Neuronal stem cell (in vitro differentiated cells): ENCODE results near the gene SSMEM1.
A peak's percentile ranks its signal among the peaks of the same experiment; 100 is the strongest.

ENCODE experiments used
- DNase-seq: peaks from one replicate; pipeline ENCODE4 v3.0.0-alpha.2; 2013; ENCODE audit warnings: low spot score
- H2AFZ ChIP-seq: one replicate; pipeline ENCODE4 v1.6.1; 2013; ENCODE audit warnings: mild to moderate bottlenecking, low read length, inconsistent platforms
- H2AK5ac ChIP-seq: 2 replicates; pipeline ENCODE4 v1.6.1; 2013; ENCODE audit warnings: low read depth, mild to moderate bottlenecking, inconsistent platforms, low read length, moderate library complexity, mixed read lengths
- H2BK120ac ChIP-seq: 2 replicates; pipeline ENCODE4 v1.6.1; 2013; ENCODE audit warnings: low read depth, mild to moderate bottlenecking, inconsistent platforms, low read length, moderate library complexity, mixed read lengths
- H2BK12ac ChIP-seq: one replicate; pipeline ENCODE4 v1.6.1; 2013; ENCODE audit warnings: low read length, inconsistent platforms
- H2BK15ac ChIP-seq: 2 replicates; pipeline ENCODE4 v1.6.1; 2013; ENCODE audit warnings: mild to moderate bottlenecking, low read length, inconsistent platforms, mixed read lengths
- H2BK5ac ChIP-seq: one replicate; pipeline ENCODE4 v1.6.1; 2013; ENCODE audit warnings: inconsistent platforms, mild to moderate bottlenecking, low read length, moderate library complexity
- H3K14ac ChIP-seq: one replicate; pipeline ENCODE4 v1.6.1; 2013; ENCODE audit warnings: low read length, inconsistent platforms
- H3K18ac ChIP-seq: 2 replicates; pipeline ENCODE4 v1.6.1; 2013; ENCODE audit warnings: low read length, inconsistent platforms
- H3K23ac ChIP-seq: 2 replicates; pipeline ENCODE4 v1.6.1; 2013; ENCODE audit warnings: low read depth, mild to moderate bottlenecking, mixed read lengths, low read length, inconsistent platforms; ENCODE audit not compliant: poor library complexity
- H3K27ac ChIP-seq: replicated peaks from 3 replicates; pipeline ENCODE4 v1.5.1; 2013; ENCODE audit warnings: low read length, inconsistent platforms
- H3K27me3 ChIP-seq, 3 experiments: 2 replicates each; pipeline ENCODE4 v1.6.1; 2013; ENCODE audit warnings: low read length in 3 of 3, mild to moderate bottlenecking in 2 of 3, inconsistent platforms in 1 of 3, low read depth in 1 of 3, mixed read lengths in 1 of 3, moderate library complexity in 1 of 3; ENCODE audit not compliant: control insufficient read depth in 3 of 3, insufficient read depth in 3 of 3
- H3K36me3 ChIP-seq, 2 donors: replicated peaks in 1 of 2; 2 replicates each; pipeline ENCODE4 v1.6.1; 2013; ENCODE audit warnings: low read length in 2 of 2; ENCODE audit not compliant: control insufficient read depth in 2 of 2, insufficient read depth in 2 of 2
- H3K4ac ChIP-seq: 2 replicates; pipeline ENCODE4 v1.6.1; 2013; ENCODE audit warnings: inconsistent platforms, mild to moderate bottlenecking, low read length, moderate library complexity
- H3K4me1 ChIP-seq, 2 donors: 1 replicate in 1 of 2; 2 replicates in 1 of 2; pipeline ENCODE4 v1.6.1; 2013; ENCODE audit warnings: low read length in 2 of 2, low read depth in 1 of 2; ENCODE audit not compliant: control insufficient read depth in 2 of 2, insufficient read depth in 1 of 2
- H3K4me2 ChIP-seq: one replicate; pipeline ENCODE4 v1.6.1; 2013; ENCODE audit warnings: mild to moderate bottlenecking, low read length, inconsistent platforms; ENCODE audit not compliant: insufficient read depth, poor library complexity, severe bottlenecking
- H3K4me3 ChIP-seq, 2 donors: 2 replicates each; pipeline ENCODE4 v1.5.1; 2013; ENCODE audit warnings: low read length in 2 of 2, mild to moderate bottlenecking in 2 of 2, inconsistent platforms in 1 of 2, moderate library complexity in 1 of 2
- H3K79me1 ChIP-seq: one replicate; pipeline ENCODE4 v1.6.1; 2013; ENCODE audit warnings: low read depth, mild to moderate bottlenecking, inconsistent platforms, low read length, moderate library complexity
- H3K9ac ChIP-seq: one replicate; pipeline ENCODE4 v1.6.1; 2013; ENCODE audit warnings: mild to moderate bottlenecking, low read depth, low read length, inconsistent platforms; ENCODE audit not compliant: poor library complexity
- H3K9me3 ChIP-seq, 2 donors: replicated peaks in 1 of 2; 2 replicates each; pipeline versions ENCODE3 to v1.6.1; 2013; ENCODE audit warnings: low read length in 2 of 2, mild to moderate bottlenecking in 2 of 2, inconsistent platforms in 1 of 2, low read depth in 1 of 2, mixed read lengths in 1 of 2, moderate library complexity in 1 of 2; ENCODE audit not compliant: control insufficient read depth in 2 of 2, insufficient read depth in 1 of 2
- H4K8ac ChIP-seq: one replicate; pipeline ENCODE4 v1.6.1; 2013; ENCODE audit warnings: low read depth, mild to moderate bottlenecking, inconsistent platforms, low read length, moderate library complexity
- H4K91ac ChIP-seq: one replicate; pipeline ENCODE4 v1.6.1; 2013; ENCODE audit warnings: low read length, low read depth, mild to moderate bottlenecking, inconsistent platforms; ENCODE audit not compliant: poor library complexity
- WGBS, 2 donors: extraction: QIAGEN DNeasy Blood & Tissue Kit; methylation state at CpG; one replicate each; pipeline ENCODE4 v1.1.7; 2013; ENCODE audit warnings: missing lambda C conversion rate in 2 of 2, mixed read lengths in 1 of 2; ENCODE audit not compliant: insufficient read length in 2 of 2, insufficient replicate concordance in 1 of 2; ENCODE audit errors: extremely low coverage in 2 of 2; 5-methylcytosine and 5-hydroxymethylcytosine counted together

The SSMEM1 gene

GRCh38 chr7:130262448-130262847, 54.8 kb downstream of the SSMEM1 start:
- H3K27me3 ChIP-seq: no peaks in the 10 kb centered on the region
- H4K91ac ChIP-seq: no peak overlapping the region
- H3K14ac ChIP-seq: no peak overlapping the region
- peak overlapping the region; percentile 42 for H2AK5ac ChIP-seq
- H3K79me1 ChIP-seq: no peaks in the 10 kb centered on the region
- peak overlapping the region; percentile 6 for H3K18ac ChIP-seq
- H3K4me2 ChIP-seq: no peak overlapping the region
- no CpG with 5 or more reads among the region's 2 CpGs for WGBS, 2 donors
- no peak overlapping the region for H3K4me3 ChIP-seq
- no peak overlapping the region for H4K8ac ChIP-seq
- no peak overlapping the region for H2BK5ac ChIP-seq
- H3K36me3 ChIP-seq: no peaks in the 10 kb centered on the region
- H3K4me1 ChIP-seq: peaks cover 5 to 9% of the 10 kb centered on the region in 2 donors
- H3K23ac ChIP-seq: no peak overlapping the region
- H2BK120ac ChIP-seq: no peak overlapping the region
- no peak overlapping the region for H3K27ac ChIP-seq
- H3K9me3 ChIP-seq: peaks cover 2 to 31% of the 10 kb centered on the region in 2 donors
- no peak for DNase-seq
- no peak overlapping the region for H2BK15ac ChIP-seq
- H3K9ac ChIP-seq: no peak overlapping the region
- H2AFZ ChIP-seq: peak overlapping the region; percentile 55
- H3K4ac ChIP-seq: no peak overlapping the region
- no peak overlapping the region for H2BK12ac ChIP-seq

GRCh38 chr7:130263130-130263529, 55.5 kb downstream of the SSMEM1 start:
- H2BK15ac ChIP-seq: no peak overlapping the region
- DNase-seq: no peak
- no peak overlapping the region for H3K4me2 ChIP-seq
- no peak overlapping the region for H2AK5ac ChIP-seq
- peaks cover 0 to 26% of the 10 kb centered on the region in 2 donors for H3K9me3 ChIP-seq
- H3K18ac ChIP-seq: no peak overlapping the region
- H2BK12ac ChIP-seq: no peak overlapping the region
- H3K36me3 ChIP-seq: no peaks in the 10 kb centered on the region
- H3K14ac ChIP-seq: no peak overlapping the region
- no peak overlapping the region for H3K9ac ChIP-seq
- no peak overlapping the region for H2BK5ac ChIP-seq
- H3K27ac ChIP-seq: no peak overlapping the region
- H3K23ac ChIP-seq: no peak overlapping the region
- no peak overlapping the region for H3K4ac ChIP-seq
- peak overlapping the region; percentile 55 for H2AFZ ChIP-seq
- no CpG with 5 or more reads among the region's 2 CpGs for WGBS, 2 donors
- H3K79me1 ChIP-seq: no peaks in the 10 kb centered on the region
- no peak overlapping the region for H4K91ac ChIP-seq
- no peaks in the 10 kb centered on the region for H3K27me3 ChIP-seq
- no peak overlapping the region for H2BK120ac ChIP-seq
- H3K4me1 ChIP-seq: peaks cover 5 to 9% of the 10 kb centered on the region in 2 donors
- H4K8ac ChIP-seq: no peak overlapping the region
- H3K4me3 ChIP-seq: no peak overlapping the region
